Muscle of leg (tissue), 11 donors: Measurements from ENCODE around the gene AGAP1. TPM values are rescaled to one million over a fixed set of nuclear protein-coding genes. Genes with fewer than 3 reads are reported as not detected.

Experiments used
- DNase-seq: peaks from one replicate; pipeline ENCODE4 v3.0.0; 2013
- H3K27ac ChIP-seq: one replicate; pipeline ENCODE4 v1.5.1; 2013; ENCODE audit warnings: mild to moderate bottlenecking, low read length, control low read depth
- H3K27me3 ChIP-seq: one replicate; pipeline ENCODE4 v1.6.1; 2013; ENCODE audit warnings: low read length; ENCODE audit not compliant: control insufficient read depth, insufficient read depth
- H3K36me3 ChIP-seq: one replicate; pipeline ENCODE4 v1.6.1; 2013; ENCODE audit warnings: low read length; ENCODE audit not compliant: control insufficient read depth, insufficient read depth
- H3K4me1 ChIP-seq: one replicate; pipeline ENCODE4 v1.6.1; 2013; ENCODE audit warnings: low read length; ENCODE audit not compliant: control insufficient read depth, insufficient read depth
- H3K4me3 ChIP-seq: one replicate; pipeline ENCODE4 v1.5.1; 2013; ENCODE audit warnings: low read length, control low read depth
- H3K9me3 ChIP-seq: replicated peaks from 2 replicates; pipeline ENCODE4 v1.6.1; 2013; ENCODE audit warnings: low read depth, low read length; ENCODE audit not compliant: control insufficient read depth
- WGBS: methylation state at CpG from one replicate; pipeline ENCODE4 v1.1.5; 2013; ENCODE audit warnings: missing lambda C conversion rate; ENCODE audit not compliant: insufficient coverage; 5-methylcytosine and 5-hydroxymethylcytosine counted together
- polyA plus RNA-seq, 8 donors: library from polyadenylated mRNA; unstranded; fragments of 120-200 nt; gene quantifications; one replicate each; pipeline versions ENCODE4 v1.2.1 to v1.2.3, GENCODE V29; 2013; ENCODE audit warnings: inconsistent platforms in 1 of 8, low replicate concordance in 1 of 8; ENCODE audit not compliant: insufficient read length in 8 of 8, insufficient read depth in 1 of 8
- total RNA-seq: library from RNA; stranded (reverse); fragments of 120-200 nt; gene quantifications from one replicate; pipeline ENCODE4 v1.2.4, GENCODE V29; 2013

Gene AGAP1
- total and polyA plus RNA-seq, 9 donors: 19.1 to 32.0 (median 26.8) TPM

GRCh38 chr2:235920216-235920865, 426.5 kb downstream of the AGAP1 start:
- H3K36me3 ChIP-seq: peaks cover 33% of the 10 kb centered on the region
- no peak overlapping the region for H3K27ac ChIP-seq
- DNase-seq: no peak
- no CpG with 5 or more reads among the region's 7 CpGs for WGBS
- H3K4me1 ChIP-seq: no peaks in the 10 kb centered on the region
- H3K4me3 ChIP-seq: no peak overlapping the region
- H3K27me3 ChIP-seq: no peaks in the 10 kb centered on the region
- H3K9me3 ChIP-seq: peaks cover 7% of the 10 kb centered on the region

- no peak overlapping the region for H3K4me3 ChIP-seq
- WGBS: 85% methylated on average over 8 of the region's 15 CpGs
Measured at GRCh38 chr2:235921508-235922191, 427.8 kb downstream of the AGAP1 start.

DNA sequence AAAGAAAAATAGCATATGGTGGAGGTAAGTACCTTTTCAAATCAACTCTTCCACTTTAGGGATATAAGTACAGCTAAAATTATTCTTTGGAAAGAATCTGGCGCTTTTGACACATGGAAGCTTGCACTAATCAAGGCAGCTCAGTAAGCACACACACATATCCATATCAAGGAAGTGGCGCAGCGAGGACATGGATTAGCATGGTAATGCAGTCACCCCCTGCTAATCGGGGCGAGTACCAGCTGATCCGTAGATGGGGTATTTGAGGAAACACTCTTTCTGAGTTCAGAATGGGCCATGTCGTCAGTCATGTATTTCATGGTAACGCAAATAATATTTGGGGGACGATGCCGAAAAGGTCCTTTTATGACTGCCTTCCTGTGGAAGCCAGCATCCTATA, 429.0 kb downstream of the AGAP1 start:
- no peak for DNase-seq
- H3K27me3 ChIP-seq: no peaks in the 10 kb centered on the region
- no peak overlapping the region for H3K4me3 ChIP-seq
- H3K9me3 ChIP-seq: no peaks in the 10 kb centered on the region
- WGBS: 83% methylated on average over 7 of the region's 10 CpGs
- H3K36me3 ChIP-seq: peaks cover 25% of the 10 kb centered on the region
- H3K4me1 ChIP-seq: no peaks in the 10 kb centered on the region
- no peak overlapping the region for H3K27ac ChIP-seq

More at GRCh38 chr2:235921508-235922191, 427.8 kb downstream of the AGAP1 start:
- no peaks in the 10 kb centered on the region for H3K4me1 ChIP-seq
- no peaks in the 10 kb centered on the region for H3K27me3 ChIP-seq
- H3K27ac ChIP-seq: no peak overlapping the region
- peaks cover 25% of the 10 kb centered on the region for H3K36me3 ChIP-seq
- DNase-seq: no peak
- no peaks in the 10 kb centered on the region for H3K9me3 ChIP-seq

DNA sequence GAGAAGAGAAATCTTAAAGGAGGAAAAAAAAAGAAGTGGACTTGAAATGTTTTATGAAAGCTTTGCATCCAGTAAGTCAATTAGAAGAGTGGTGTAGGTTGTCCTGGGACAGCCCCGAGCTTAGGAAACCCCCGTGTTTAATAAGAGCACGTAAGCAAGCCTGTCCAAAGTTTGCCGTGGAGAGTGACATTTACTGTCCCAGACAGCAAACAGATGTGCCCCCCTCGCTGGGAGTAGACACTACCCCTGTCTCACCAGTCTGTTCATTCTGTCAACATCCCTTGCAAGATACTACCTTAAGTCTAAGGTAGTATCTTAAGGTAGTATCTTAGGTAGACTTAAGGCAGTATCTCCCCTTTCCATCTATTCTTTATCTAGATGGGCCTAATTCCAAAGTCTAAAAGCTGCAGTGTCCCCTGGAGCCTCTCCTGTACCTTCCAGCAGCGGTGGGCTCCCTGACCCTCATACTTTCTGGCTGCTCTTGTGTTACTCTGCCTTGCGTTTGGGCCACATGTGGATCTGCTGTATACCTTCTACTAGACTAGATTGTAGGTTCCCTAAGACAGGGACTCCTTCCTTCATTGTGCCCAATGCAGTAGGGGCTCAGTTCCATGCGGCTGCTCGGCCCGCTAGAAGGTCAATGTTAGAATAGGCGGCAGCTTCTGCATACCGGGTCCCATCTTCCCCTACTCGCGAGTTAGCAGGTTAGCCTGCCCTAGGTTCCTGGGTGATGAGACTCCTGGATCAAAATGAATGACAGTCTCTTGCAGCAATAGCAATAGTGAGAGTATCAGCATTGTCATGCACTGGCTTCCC, 430.2 kb downstream of the AGAP1 start:
- WGBS: 92% methylated on average over 13 of the region's 14 CpGs
- H3K27ac ChIP-seq: no peak overlapping the region
- DNase-seq: no peak
- H3K27me3 ChIP-seq: no peaks in the 10 kb centered on the region
- H3K4me1 ChIP-seq: peaks cover 2% of the 10 kb centered on the region
- no peaks in the 10 kb centered on the region for H3K9me3 ChIP-seq
- H3K36me3 ChIP-seq: peaks cover 23% of the 10 kb centered on the region
- H3K4me3 ChIP-seq: no peak overlapping the region

DNA sequence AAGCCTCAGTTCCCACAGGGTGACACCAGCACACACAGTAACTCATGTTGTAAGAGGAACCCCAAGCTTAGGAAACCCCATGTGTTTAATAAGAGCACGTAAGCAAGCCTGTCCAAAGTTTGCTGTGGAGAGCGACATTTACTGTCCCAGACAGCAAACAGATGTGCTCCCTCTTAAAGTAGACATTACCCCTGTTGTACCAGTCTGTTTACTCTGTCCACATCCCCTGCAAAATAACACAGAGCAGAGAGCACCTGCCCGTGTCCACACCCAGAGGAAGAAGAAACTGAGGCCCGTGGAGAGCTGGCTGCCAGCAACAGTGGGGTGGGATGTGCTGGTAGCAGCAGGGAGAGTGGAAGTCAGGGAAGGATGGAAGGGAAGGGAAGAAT, 430.8 kb downstream of the AGAP1 start:
- DNase-seq: no peak
- H3K4me3 ChIP-seq: no peak overlapping the region
- peaks cover 2% of the 10 kb centered on the region for H3K4me1 ChIP-seq
- no peak overlapping the region for H3K27ac ChIP-seq
- H3K9me3 ChIP-seq: no peaks in the 10 kb centered on the region
- no peaks in the 10 kb centered on the region for H3K27me3 ChIP-seq
- peaks cover 17% of the 10 kb centered on the region for H3K36me3 ChIP-seq
- WGBS: 66% methylated on average over 2 of the region's 4 CpGs

DNA sequence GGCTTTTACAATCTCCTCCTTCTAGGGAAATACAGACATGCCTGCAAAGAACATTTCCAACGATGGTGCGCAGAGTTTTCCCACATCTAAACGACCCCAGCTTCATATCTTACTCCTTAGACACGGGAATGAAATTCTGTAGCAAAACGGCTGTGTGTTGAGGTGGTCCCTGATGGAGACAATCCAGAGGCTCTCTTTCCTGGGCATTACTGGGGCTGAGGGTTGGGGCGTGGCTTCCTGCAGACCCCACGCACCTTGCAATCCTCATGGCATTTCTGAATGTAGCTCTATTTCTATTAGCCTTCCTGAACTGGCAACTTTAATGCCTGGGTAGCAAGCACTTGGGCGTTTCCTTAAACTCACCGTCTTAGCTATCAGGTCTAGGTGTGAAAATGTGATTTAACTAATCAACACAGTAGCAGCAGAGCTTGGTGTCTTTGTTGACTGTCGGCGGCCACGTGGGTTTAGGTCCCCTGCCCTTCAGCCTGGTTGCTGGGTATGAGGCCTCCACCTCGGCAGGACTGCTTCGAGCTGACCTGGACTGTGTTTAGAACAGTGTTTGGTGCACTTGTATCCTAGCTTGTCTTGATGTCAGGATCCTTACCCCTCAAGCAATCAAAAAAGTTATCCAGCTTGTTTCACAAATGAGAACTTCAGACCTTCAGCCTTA, 431.5 kb downstream of the AGAP1 start:
- Histone ChIP-seq H3K27ac (no peak overlapping the region), H3K9me3 (no peaks in the 10 kb centered on the region), H3K36me3 (peaks cover 14% of the 10 kb centered on the region), H3K27me3 (no peaks in the 10 kb centered on the region), H3K4me1 (peaks cover 2% of the 10 kb centered on the region), H3K4me3 (no peak overlapping the region)
- WGBS: 33% methylated on average over 1 of the region's 14 CpGs
- no peak for DNase-seq

- WGBS: 81% methylated on average over 4 of the region's 7 CpGs
- Histone ChIP-seq H3K27ac (no peak overlapping the region), H3K36me3 (peaks cover 21% of the 10 kb centered on the region), H3K4me1 (peaks cover 2% of the 10 kb centered on the region), H3K4me3 (no peak overlapping the region), H3K9me3 (no peaks in the 10 kb centered on the region), H3K27me3 (no peaks in the 10 kb centered on the region)
- DNase-seq: no peak
Measured at GRCh38 chr2:235926229-235926628, 432.4 kb downstream of the AGAP1 start.

DNA sequence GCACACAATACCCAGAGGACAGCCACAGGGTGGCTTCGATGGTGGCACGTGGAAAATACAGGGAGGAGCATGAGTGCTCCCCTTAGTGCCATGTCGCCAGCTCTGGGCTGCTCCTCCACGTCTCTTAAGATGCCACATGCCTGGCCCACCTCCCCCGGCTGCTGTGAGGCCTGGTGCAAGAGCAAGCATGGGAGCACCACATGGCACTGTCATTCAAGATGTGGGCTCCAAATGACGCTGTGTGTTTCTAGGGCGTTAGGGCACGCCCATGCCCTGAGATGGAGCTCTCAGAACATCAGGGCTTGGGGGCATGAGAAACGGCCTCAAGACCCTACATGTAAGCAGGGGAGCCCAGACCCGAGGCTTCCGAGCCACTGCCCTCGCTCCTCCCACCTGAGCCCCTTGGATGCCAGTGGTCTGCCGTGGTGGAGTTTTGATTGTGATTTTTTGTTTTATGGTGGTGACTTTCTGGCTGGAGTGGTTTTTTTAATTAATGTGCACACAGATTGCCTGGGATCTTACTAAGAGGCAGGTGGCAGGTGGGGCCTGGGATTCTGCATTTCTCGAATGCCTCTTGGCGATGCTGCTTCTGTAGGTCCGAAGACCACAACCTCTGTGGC, 435.0 kb downstream of the AGAP1 start:
- DNase-seq: peak; percentile 66
- H3K9me3 ChIP-seq: no peaks in the 10 kb centered on the region
- H3K36me3 ChIP-seq: peaks cover 33% of the 10 kb centered on the region
- H3K4me1 ChIP-seq: peaks cover 2% of the 10 kb centered on the region
- H3K27ac ChIP-seq: no peak overlapping the region
- no peaks in the 10 kb centered on the region for H3K27me3 ChIP-seq
- 88% methylated on average over 12 of the region's 16 CpGs for WGBS
- no peak overlapping the region for H3K4me3 ChIP-seq

DNA sequence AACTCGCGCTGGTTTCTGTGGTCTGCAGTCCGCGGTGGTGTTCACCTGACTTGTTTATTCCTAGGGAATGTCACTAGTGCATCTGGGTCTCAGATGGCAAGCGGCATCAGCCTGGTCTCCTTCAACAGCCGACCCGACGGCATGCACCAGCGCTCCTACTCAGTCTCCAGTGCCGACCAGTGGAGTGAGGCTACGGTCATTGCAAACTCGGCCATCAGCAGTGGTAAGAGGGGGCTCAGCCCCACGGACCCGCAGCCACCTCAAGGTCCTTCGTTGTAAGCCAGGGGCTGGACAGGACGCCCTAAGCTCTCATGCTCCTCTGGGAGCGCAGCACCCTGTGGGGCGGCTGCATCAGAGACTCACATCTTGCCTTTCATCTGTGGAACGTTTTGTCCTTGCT, 436.9 kb downstream of the AGAP1 start:
- no peak overlapping the region for H3K4me3 ChIP-seq
- H3K27me3 ChIP-seq: no peaks in the 10 kb centered on the region
- WGBS: 91% methylated on average over 19 of the region's 19 CpGs
- no peaks in the 10 kb centered on the region for H3K9me3 ChIP-seq
- H3K4me1 ChIP-seq: peaks cover 8% of the 10 kb centered on the region
- H3K36me3 ChIP-seq: peaks cover 26% of the 10 kb centered on the region
- H3K27ac ChIP-seq: no peak overlapping the region
- no peak for DNase-seq
